ENCODE data around the gene CD247. TPM values are rescaled to one million over a fixed set of nuclear protein-coding genes. Genes with fewer than 3 reads are reported as not detected.

Gene CD247
- 0.12 TPM in 1 of 2 replicates, not detected in the other for total RNA-seq (ENCODE audit: low replicate concordance)

DNA sequence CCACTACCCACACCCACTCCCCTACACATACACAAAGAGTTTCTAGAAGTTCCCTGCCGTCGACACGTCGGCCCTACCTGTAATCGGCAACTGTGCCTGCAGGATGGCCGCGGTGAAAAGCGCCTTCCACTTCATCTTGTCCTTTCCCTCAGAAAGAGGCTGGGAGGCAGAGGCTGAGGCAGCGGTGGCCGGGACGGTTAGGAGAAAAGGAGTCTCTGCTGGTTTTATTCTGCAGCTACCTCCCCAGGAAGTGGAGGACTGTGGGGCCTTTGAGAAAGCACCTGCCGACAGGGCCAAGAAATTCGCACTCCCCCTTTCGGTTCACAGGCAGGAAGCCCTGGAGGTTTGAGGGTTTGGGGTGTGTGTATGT lies at the start of gene CD247:
Gene CD247, minus strand, starts transcription at position 199 of the 370 bp plus-strand sequence. Its CDS starts 64 bp downstream, at position 135.

GRCh38 chr1:167553136-167554027 lies 35.1 kb upstream of the CD247 start, which contains the start of gene CREG1:
Gene CREG1 (minus strand): TSS chr1:167553762.

Other genes with a start within 250 kb of the CD247 start
- 16.8 and 54.9 TPM in 2 replicates for gene CREG1, start 35.2 kb upstream of the CD247 start, total RNA-seq (ENCODE audit: low replicate concordance)
- gene RCSD1, start 111.7 kb upstream of the CD247 start, total RNA-seq (ENCODE audit: low replicate concordance), result 0.08 and 0.12 TPM in 2 replicates
- 78.5 and 90.7 TPM in 2 replicates for gene MPZL1, start 203.5 kb upstream of the CD247 start, total RNA-seq (ENCODE audit: low replicate concordance)

All from smooth muscle cell of the coronary artery (primary cell).